CD4-positive, alpha-beta T cell treated with Interferon alpha-2 for 1 hour (primary cell): ENCODE data around the gene IFNE.
"Not testable (repeated sequence)": the region's sequence is repeated elsewhere in the genome, so short reads cannot be mapped to it uniquely, and the experiment has no call there.

Experiments used
- DNase-seq, 2 donors: peaks; one replicate each; pipeline ENCODE4 v3.0.0-alpha.2; 2020 to 2022

IFNE gene

DNA sequence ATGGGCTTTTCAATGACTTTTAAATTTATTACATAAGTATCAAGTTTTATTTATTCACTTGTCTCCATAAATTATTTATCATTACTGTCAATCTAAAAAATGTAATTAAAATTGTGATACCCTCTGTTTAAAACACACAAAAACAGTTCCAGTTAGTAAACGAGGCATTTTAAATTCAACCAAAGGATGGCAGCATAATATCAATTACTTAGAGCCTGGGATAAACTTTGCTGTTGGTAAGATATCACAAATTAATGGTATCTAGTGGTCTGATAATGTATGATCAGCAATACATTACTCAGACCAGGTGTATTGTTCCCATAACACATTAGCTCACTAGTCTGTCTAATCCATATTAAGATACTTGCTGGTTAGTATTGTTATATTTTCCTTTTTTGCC, 9.6 kb upstream of the IFNE start:
- peak in 1 of 2 donors; percentile 17 for DNase-seq

DNA sequence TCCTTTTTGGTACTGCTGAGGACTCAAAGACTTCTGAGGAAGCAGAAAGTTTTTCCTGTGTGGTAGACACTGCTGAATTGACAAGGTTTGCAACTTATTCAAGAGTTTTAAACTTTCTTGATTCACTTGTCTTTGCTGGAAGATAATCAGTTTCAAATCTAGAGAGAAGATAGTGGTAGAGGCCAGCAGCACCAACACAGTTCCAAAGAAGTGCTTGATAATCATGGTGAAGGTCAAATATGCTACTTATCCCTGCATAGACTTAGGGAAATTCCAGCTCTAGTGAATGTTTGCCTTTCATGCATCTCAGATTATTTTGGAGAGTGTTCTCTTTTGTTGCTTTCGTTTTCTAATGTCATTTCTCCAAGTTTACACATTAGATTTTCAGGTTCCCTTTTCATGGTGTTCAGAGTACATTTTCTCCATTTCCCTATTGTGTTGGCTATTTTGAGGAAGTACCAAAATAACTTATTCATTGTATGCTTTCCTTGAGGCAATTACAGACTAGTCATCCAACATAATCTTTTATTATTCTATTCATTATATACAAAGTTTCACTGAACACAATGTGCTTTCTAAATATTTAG, 550 bp downstream of the IFNE start:
- no peak for DNase-seq

DNA sequence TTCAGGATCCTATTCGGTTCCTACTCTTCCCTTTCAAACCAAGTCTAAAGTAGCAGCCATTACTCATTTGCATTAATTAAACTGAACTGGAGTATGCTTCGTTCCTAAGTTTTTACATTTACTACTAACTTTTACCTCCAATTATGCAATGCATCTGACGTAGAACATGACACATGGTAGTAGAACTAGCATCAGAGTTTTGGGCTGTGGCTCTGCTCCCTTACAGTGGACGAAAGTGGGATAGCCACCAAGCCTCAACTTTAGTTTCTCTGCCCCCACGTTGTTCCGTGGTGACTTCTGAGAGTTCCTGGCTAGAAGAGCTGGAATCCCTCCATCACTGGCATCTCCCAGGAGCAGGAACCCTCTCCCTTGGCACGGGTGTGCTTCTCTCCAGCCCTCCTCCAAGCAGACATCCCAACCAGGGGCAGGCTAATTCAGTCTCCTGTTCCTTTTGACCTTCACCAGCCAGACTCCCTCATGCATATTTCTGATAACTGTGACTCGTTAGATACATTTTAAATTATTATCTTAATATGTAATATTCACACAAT, 2.9 kb downstream of the IFNE start:
- no peak for DNase-seq

DNA sequence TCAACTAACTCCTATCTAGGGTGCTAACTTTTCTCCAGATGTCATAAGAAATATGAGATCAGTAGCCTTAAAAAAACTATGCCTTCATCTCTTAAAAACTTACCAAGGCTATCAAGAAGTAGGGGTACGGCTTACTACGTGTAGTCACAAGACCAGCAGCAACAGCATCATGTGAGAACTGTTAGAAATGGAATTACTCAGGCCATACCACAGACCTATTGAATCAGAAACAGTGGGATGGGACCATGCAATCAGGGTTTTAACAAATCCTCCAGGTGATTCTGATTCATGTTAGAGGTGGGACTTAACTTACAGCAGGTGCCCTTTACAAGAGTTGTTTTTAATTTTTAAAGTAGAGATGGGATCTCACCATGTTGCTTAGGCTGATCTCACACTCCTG, 4.6 kb downstream of the IFNE start:
- no peak for DNase-seq

DNA sequence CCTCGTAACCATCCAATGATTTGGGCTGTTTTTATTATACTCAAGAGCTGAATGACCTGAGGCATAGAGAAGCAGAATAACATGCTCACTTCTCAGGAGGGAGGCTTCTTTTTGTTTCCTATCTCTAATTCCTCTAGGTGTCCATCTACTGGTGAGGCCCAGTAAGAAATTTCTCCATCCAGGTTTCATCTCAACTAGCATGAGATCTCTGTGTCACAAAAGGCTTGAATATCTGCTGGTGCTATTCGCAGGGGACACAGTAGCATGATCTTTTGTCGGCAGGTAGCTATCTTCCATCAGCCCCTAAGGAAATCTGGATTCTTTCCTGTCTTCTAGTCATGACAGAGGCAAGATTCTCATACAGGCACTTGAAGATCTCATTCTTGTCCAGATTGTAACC, 8.9 kb downstream of the IFNE start:
- no peak for DNase-seq

DNA sequence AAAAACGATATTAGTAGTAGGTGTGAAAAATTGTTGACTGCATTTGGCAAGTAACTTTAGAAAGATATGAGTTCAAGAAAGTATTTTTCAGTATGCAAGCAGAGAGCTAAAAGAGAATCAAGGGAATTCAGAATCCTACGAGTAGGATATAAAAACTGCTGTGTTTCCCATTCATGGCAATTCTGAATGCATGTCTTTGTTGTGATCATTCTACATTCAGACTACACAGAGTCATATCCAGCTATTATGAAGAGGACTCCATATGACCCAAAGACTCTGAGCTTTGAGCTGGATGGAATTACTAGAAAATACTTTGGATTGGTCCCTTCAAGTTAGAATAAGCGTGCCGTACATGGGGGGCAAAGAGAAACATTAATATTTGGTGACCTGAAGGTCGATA, 12.0 kb downstream of the IFNE start:
- DNase-seq: no peak

DNA sequence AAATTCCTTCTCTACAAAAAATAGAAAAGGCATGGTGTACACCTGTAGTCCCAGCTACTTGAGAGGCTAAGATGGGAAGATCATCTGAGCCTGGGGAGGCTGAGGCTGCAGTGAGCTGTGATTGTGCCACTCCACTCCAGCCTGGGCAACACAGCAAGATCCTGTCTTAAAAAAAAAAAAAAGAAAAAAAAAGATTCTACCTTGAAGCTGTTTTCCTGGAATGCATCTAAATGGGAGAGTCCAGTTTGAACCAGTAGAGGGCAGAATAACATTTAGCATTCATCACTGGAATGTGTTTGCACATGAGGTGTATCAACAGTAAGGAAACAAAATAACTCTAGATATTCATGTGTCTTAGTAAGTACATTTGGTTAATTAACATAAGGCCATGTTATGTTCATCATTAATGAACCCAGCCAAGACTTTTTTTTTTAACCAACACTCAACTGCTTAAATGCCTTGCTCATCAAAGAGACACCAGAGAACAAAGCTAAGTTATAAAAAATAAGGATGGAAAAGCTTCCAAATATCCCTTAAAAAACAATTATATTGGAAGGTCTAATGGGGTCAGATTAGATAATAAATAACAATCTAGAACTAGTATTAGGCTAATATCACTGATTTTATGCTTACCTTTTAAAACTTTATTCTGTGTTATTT, 16.1 kb downstream of the IFNE start:
- peak in 1 of 2 donors; percentile 70 for DNase-seq

DNA sequence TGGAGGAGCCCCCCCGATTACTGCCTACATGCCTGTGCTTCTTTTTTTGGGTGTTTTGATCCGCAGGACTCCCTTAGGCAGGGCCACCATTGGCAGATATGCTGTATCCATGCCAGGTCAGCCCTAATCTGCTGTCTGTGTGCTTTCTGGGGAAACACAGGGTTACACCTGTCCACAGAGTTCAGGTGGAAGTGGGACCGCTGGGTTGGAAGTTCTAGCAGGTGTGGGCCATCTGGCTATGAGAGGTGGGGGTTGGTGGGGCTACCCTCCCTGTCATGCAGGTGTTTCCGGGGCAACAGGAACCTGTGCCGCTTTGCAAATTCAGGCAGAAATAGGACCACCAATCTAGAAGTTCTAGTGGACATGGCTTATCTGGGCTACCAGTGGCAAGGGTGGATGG, 17.0 kb downstream of the IFNE start:
- no peak for DNase-seq

DNA sequence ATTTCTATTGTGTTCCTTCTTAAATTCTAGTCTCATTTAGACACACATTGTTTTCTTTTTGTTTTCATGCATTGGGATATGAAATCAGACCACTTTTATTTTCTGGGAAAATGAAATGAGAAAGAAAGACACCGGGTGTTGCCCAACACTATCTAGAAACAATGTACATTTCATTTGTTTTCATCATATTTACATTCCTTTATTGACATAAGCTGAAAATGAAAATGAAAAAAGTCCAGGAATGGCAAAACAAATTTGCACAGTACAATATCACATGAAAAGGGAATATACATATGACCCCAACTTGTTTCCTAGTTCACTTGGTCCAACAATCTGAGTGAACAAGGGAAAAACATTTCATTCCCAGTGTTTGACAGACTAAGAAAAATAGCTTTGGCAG, 20.7 kb downstream of the IFNE start:
- DNase-seq: no peak

DNA sequence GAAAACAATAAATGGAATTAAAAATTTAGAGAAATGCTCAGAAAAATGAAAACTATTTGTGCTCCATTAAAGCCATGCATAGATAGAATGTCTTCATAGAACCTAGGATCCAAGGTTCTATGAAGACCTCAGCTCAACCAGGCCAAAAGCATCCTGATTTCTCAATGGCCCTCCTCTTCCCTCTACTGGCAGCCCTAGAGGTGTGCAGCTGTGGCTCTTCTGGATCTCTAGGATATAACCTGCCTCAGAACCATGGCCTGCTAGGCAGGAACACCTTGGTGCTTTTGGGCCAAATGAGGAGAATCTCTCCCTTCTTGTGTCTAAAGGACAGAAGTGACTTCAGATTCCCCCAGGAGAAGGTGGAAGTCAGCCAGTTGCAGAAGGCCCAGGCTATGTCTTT, 26.8 kb downstream of the IFNE start:
- DNase-seq: peak; percentile 13 to 46

DNA sequence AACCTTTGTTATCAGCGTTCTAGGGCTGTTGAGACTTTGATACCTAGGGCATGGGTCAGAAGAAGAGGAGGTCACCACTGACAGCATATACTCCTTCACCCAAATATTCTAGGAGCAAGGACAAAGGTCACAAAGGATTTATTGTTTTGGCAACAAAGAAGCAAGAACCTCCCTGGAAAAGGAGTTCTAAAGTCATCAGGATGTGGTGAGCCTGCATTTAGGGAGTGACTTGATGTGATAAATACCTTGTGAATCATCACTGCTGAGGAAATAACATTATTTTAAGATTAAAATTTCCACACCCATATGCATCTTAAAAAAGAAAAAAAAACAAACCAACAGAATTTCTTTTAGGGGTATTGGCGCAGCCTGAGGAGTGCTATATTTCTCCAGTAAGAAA, 28.0 kb downstream of the IFNE start:
- no peak for DNase-seq

DNA sequence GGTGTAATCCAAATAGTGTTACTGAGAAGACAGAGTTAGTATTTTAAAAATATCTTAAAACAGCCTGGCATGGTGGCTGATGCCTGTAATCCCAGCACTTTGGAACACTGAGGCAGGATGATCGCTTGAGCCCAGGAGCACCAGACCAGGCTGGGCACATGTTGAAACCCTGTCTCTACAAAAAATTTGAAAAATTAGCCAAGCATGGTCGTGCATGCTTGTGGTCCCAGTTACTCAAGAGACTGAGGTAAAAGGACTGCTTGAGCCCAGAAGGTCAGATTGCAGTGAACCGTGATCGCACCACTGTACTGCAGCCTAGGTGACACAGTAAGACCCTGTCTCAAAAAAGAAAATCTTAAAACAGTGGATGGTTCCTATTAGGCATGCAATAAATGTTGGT, 29.4 kb downstream of the IFNE start:
- no peak for DNase-seq

DNA sequence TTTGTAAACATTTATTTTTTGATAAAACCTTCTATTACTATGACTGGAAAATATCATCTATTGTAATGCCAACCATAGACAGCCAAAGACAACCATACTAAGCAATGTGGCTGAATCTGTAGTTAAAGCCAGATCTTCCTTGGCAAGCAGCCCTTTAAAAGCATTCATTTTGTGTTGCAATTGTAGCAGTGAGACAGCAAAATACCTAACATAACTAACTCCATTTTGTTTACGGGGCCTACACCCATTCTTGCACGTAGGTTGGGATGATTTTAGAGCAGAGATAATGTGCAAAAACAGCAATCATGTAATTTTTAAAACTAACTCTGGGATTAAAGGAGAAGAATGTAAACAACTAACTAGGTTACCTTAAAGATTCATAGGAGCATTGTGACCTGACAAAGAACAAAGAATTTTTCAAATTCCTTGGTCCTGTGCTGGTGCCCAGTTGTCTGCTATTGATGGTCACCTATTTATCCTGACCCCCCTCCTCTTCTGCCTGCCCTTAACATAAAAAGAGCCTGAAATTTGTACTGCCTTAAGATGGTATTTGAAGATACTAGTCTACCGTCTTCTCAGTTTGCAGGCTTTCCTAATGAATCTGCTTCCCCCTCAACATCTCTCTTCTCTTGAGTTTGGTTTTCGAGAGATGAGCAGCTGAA, 31.2 kb downstream of the IFNE start:
- DNase-seq: no peak

DNA sequence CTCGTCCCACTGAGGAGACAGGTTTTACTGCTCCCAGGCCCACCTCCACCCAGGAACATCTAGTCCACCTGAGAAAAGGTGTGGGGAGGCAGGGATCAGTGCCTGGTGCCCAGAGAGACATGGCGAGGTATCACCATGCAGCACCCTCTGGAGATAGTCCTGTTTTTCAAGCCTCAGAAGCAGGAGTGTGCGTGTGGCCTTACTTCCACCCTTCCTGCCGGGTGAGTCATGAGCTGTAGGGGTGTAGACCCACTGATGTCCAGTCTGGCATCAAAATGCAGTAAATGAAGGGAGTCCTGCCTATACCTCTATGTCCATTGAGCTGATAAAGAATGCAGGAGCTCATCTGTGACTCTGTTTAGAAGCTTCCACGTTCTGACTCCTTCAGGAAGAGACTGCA, 32.8 kb downstream of the IFNE start:
- DNase-seq: not testable (repeated sequence)

DNA sequence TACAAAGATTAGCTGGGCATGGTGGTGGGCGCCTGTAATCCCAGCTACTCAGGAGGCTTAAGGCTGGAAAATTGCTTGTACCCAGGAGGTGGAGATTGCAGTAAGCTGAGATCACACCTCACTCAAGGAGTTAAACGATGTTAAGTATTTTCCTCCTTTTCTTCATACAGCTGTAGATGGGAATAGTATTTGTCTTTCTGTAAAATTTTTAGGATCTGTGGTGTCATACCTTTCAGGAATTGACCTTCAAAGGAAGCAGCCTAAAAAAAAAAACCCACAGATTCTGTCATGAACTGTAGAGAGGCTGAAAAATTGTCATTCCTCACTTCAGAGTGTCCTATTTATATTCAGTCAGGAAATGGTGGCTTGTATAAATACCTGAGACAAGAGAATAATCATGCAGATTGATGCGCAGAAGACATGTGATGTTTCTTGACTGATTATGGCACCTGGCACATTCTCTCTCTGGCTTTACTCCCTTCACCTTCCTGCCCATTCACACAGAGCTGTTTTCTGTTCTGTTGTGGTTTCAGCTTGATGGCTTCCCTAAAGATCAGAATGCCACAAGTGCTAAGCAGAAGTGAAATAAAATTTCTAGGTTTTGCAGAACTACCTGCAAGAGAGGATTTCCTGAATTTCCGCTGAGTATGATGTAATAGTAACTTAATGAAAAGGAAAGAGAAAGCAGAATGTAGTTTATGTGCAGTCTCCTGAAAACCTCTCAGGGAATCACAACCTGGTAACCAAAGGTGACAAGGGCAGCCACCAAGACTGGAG, 38.1 kb downstream of the IFNE start:
- peak; percentile 49 to 72 for DNase-seq

DNA sequence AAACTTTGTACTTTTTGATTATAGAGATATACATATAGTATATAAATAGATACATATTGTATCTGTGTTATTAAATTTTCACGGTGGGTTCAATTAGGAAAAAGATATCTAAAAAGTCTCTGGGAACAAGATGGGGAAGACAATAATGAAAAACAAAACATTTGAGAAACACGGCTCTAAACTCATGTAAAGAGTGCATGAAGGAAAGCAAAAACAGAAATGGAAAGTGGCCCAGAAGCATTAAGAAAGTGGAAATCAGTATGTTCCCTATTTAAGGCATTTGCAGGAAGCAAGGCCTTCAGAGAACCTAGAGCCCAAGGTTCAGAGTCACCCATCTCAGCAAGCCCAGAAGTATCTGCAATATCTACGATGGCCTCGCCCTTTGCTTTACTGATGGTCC, 42.0 kb downstream of the IFNE start, which contains the start of gene IFNA1:
TSS of gene IFNA1 (plus strand) at position 301 of the 400 bp plus-strand sequence. CDS start at position 370, 69 bp downstream.
- DNase-seq: no peak

DNA sequence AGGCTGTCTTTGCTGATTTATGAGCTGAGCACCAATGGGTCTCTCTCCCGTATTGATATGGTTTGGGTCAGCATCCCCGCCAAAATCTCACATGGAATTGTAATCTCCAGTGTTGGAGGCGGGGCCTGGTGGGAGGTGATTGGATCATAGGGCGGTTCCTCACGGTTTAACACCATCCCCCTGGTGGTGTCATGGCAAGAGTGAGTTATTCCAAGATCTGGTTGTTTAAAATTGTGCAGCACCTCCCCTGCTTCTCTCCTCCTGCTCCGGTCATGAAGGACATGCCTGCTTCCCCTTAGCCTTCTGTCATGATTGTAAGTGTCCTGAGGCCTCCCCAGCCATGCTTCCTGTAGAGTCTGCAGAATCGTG, 47.1 kb downstream of the IFNE start:
- DNase-seq: not testable (repeated sequence)

DNA sequence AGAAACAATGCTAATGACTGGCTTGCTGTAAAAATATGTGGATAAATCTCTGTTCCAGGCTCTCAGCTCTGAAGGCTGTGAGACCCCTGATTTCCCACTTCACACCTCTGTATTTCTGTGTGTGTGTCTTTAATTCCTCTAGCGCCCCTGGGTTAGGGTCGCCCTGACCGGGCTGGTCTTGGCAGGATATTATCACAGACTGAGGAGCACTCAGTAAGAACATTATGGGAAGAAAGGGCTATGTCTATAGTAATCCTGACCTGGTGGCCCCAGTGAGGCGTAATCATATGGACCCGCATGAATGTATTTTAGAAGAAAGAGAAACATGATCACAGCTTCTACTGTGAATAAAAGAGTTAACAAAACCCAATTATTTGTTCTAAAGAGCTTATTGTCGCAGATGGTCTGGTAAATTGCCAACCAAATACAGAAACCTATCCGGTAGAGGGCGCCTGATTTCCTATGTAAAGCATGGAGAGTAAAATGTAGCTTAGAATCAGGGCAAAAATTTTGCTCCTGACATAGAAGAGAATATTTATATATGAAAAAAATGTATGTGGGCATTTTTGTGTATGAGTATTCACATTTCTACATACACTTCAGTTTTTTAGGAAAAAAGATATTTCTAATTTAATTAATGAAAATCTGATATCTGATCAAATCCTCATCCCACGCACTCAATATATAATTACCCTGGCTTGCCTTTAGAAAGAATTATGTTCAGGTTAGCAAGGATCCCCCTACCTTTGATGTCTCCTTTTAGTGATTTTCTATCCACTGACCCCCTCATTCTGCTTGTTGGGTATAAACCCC, 47.7 kb downstream of the IFNE start:
- peak; percentile 30 to 64 for DNase-seq

DNA sequence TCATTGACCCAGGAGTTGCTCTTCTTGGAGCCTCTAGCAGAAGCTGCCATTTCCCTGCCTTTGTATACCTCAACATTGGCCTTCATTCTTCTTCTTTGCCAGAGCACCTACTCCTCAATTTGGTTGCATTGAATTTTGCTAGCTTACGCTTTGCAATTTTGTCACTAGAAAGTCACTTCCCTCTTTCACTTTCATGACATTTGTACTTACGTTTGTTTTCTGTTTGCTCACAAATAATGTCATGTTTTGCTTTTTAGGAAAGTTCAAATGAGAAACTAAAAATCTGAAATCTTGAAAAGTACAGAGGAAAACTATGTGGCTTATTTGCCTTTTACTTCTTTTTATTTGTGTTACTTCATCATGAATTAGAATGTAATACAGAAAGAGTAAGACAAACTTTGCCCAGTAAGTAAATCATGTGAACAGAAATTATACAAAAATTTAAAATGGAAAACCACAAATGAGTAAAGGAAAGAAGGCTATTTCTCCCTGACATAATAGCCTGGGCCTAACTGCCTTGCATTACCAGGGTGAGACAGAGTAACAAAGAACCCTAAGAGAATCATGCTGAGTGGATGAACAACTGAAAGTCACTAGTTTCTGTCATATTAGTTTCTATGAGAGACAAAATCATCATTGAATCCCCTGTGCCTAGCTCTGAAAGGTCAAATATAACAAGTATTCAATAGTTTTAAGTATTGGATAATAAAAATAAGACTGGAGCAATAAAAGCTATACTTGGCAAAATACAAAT, 49.3 kb downstream of the IFNE start:
- no peak for DNase-seq
